DND-41 (cell line): ENCODE data around the gene JOSD2.

ENCODE experiments used
- ATAC-seq: fragments of 200-7000 bp; cut with Tn5 transposase; 3 replicates; pipeline ENCODE4 v1.9.1; 2021; ENCODE audit warnings: low read depth; ENCODE audit not compliant: insufficient read depth
- DNase-seq: peaks from one replicate; pipeline ENCODE4 v3.0.0-alpha.2; 2020
- H2AFZ ChIP-seq: 2 replicates; pipeline ENCODE4 v1.6.0; 2012; ENCODE audit warnings: low read depth, low read length
- H3K27ac ChIP-seq: 2 replicates; pipeline ENCODE4 v1.5.1; 2012; ENCODE audit warnings: low read length, inconsistent platforms
- H3K27me3 ChIP-seq: fragments of 200-600 bp; sonication (generic); 2 replicates; pipeline ENCODE4 v1.6.0; 2012; ENCODE audit warnings: low read length, mild to moderate bottlenecking, inconsistent platforms; ENCODE audit not compliant: insufficient read depth, poor library complexity
- H3K36me3 ChIP-seq: 2 replicates; pipeline ENCODE4 v1.5.1; 2012; ENCODE audit warnings: low read length, inconsistent platforms; ENCODE audit not compliant: insufficient read depth
- H3K4me1 ChIP-seq: 2 replicates; pipeline ENCODE4 v1.5.1; 2012; ENCODE audit warnings: mild to moderate bottlenecking, low read length; ENCODE audit not compliant: insufficient read depth
- H3K4me2 ChIP-seq: 2 replicates; pipeline ENCODE4 v1.6.0; 2012; ENCODE audit warnings: mild to moderate bottlenecking, moderate library complexity, low read length, inconsistent platforms; ENCODE audit not compliant: insufficient read depth
- H3K4me3 ChIP-seq, 2 experiments: fragments of 200-600 bp in 1 of 2; shearing (Covaris generic) in 1 of 2; 2 replicates each; pipeline ENCODE4 v1.5.1; 2012 to 2016; ENCODE audit warnings: inconsistent platforms in 2 of 2, low read length in 2 of 2, mild to moderate bottlenecking in 2 of 2, low read depth in 1 of 2, moderate library complexity in 1 of 2
- H3K79me2 ChIP-seq: 2 replicates; pipeline ENCODE4 v1.6.0; 2012; ENCODE audit warnings: low read length, inconsistent platforms; ENCODE audit not compliant: insufficient read depth
- H3K9ac ChIP-seq: 2 replicates; pipeline ENCODE4 v1.6.0; 2012; ENCODE audit warnings: low read depth, mild to moderate bottlenecking, inconsistent platforms, low read length, moderate library complexity
- H3K9me3 ChIP-seq: 2 replicates; pipeline ENCODE4 v1.5.1; 2012; ENCODE audit warnings: low read length, moderate library complexity, mild to moderate bottlenecking, inconsistent platforms; ENCODE audit not compliant: insufficient read depth, severe bottlenecking
- H4K20me1 ChIP-seq: 2 replicates; pipeline ENCODE4 v1.6.0; 2012; ENCODE audit warnings: low read length; ENCODE audit not compliant: insufficient read depth
- CTCF ChIP-seq: IDR thresholded peaks from 2 replicates; pipeline ENCODE4 v1.5.1; 2012; ENCODE audit warnings: borderline replicate concordance, low read length, moderate library complexity, mild to moderate bottlenecking; ENCODE audit not compliant: poor library complexity, severe bottlenecking; ENCODE audit errors: extremely low read depth
- EZH2 ChIP-seq: IDR thresholded peaks from 3 replicates; pipeline ENCODE4 v1.6.1; 2012; ENCODE audit warnings: borderline replicate concordance, low read depth, mild to moderate bottlenecking, moderate library complexity, low read length, inconsistent platforms; ENCODE audit not compliant: severe bottlenecking

The JOSD2 gene

GRCh38 chr19:50520822-50521465 lies 10.0 kb upstream of the JOSD2 start:
- Histone ChIP-seq H3K4me1 (no peaks in the 10 kb centered on the region), H3K4me3 (no peak overlapping the region), H3K27ac (no peak overlapping the region), H3K9ac (no peak overlapping the region), H2AFZ (no peak overlapping the region), H3K9me3 (no peaks in the 10 kb centered on the region), H3K36me3 (no peaks in the 10 kb centered on the region), H3K4me2 (no peak overlapping the region), H3K79me2 (no peaks in the 10 kb centered on the region), H4K20me1 (no peaks in the 10 kb centered on the region), H3K27me3 (no peaks in the 10 kb centered on the region)
- no peak for ATAC-seq
- no peak for DNase-seq
- TF ChIP-seq CTCF (no peak), EZH2 (no peak)

DNA sequence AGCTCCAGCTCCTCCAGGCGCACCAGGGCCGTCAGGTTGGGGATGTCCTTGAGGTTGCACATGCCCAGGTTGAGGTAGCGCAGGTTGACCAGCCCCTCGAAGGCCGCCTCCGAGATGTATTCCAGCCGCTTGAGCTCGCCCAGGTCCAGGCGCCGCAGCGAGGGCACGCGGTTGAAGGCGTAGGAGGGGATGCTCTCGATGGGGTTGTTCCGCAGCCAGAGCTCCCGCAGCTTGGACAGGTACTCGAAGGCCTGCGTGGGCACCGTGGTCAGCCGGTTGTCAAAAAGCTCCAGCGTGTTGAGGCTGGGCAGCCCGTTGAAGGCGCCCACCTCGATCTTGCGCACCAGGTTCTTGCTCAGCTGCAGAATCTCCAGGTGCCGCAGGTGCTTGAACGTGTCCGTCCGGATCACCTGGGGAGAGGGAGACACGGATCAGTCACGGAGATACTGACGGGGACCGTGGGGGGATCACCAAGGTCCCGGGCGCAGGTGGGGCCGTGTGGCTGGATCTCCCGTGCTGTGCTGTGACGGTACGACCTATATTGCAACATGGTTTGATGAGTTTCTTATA lies 8.1 kb upstream of the JOSD2 start:
- Histone ChIP-seq H3K79me2 (no peaks in the 10 kb centered on the region), H3K9me3 (no peaks in the 10 kb centered on the region), H2AFZ (no peak overlapping the region), H3K4me1 (no peaks in the 10 kb centered on the region), H3K27ac (no peak overlapping the region), H3K36me3 (no peaks in the 10 kb centered on the region), H3K4me2 (no peak overlapping the region), H4K20me1 (no peaks in the 10 kb centered on the region), H3K9ac (no peak overlapping the region), H3K27me3 (no peaks in the 10 kb centered on the region), H3K4me3 (no peak overlapping the region)
- TF ChIP-seq EZH2: no peak
- TF ChIP-seq CTCF: no peak
- DNase-seq (no peak), ATAC-seq (no peak)

- TF ChIP-seq CTCF: peak; percentile 45
- TF ChIP-seq EZH2: no peak
- H3K9ac ChIP-seq: no peak overlapping the region
- no peak for ATAC-seq
- DNase-seq: no peak
- H3K4me3 ChIP-seq: no peak overlapping the region
- no peaks in the 10 kb centered on the region for H3K27me3 ChIP-seq
- no peaks in the 10 kb centered on the region for H3K9me3 ChIP-seq
- no peak overlapping the region for H3K27ac ChIP-seq
- no peak overlapping the region for H3K4me2 ChIP-seq
- H3K4me1 ChIP-seq: no peaks in the 10 kb centered on the region
- H3K79me2 ChIP-seq: no peaks in the 10 kb centered on the region
- H4K20me1 ChIP-seq: no peaks in the 10 kb centered on the region
- no peak overlapping the region for H2AFZ ChIP-seq
- H3K36me3 ChIP-seq: no peaks in the 10 kb centered on the region
Measured at GRCh38 chr19:50518091-50519005, 7.4 kb upstream of the JOSD2 start.
